ENCODE measurements around the gene RAD51B.

Gene RAD51B

GRCh38 chr14:68389943-68390342 is 570.4 kb downstream of the RAD51B start:
- no peak for TF ChIP-seq CTCF (IDR thresholded peaks at IDR 0.05; ENCODE audit: low read depth, low read length)
- no peak for DNase-seq (ENCODE audit: low read depth in 2 of 2)
- H3K4me3 ChIP-seq (replicated peaks in 1 of 2; ENCODE audit: low read depth in 2 of 2, low read length in 2 of 2) = no peak overlapping the region

DNA sequence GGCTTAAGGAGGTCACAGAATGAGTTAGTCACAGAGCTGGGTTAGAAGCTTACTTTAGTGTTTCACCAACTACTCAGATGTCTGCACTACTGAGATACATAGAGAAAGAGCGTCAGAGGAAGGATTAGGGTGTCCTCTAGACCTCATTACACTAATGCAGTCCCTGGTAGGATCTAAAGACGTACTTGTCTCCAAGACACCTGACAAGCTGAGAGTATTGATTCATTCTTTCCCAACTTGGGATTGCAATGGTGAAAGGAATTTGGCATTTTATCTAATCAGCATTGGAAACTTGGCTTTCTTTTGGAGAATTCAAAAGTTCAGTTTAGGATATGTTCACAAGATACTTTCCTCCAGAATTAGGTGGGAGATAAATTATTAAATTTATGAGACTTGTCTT is 571.2 kb downstream of the RAD51B start:
- TF ChIP-seq CTCF (IDR thresholded peaks at IDR 0.05; ENCODE audit: low read depth, low read length) = no peak
- DNase-seq (ENCODE audit: low read depth in 2 of 2) = peak in 1 of 2 donors; percentile 57
- H3K4me3 ChIP-seq (replicated peaks in 1 of 2; ENCODE audit: low read depth in 2 of 2, low read length in 2 of 2) = no peak overlapping the region

DNA sequence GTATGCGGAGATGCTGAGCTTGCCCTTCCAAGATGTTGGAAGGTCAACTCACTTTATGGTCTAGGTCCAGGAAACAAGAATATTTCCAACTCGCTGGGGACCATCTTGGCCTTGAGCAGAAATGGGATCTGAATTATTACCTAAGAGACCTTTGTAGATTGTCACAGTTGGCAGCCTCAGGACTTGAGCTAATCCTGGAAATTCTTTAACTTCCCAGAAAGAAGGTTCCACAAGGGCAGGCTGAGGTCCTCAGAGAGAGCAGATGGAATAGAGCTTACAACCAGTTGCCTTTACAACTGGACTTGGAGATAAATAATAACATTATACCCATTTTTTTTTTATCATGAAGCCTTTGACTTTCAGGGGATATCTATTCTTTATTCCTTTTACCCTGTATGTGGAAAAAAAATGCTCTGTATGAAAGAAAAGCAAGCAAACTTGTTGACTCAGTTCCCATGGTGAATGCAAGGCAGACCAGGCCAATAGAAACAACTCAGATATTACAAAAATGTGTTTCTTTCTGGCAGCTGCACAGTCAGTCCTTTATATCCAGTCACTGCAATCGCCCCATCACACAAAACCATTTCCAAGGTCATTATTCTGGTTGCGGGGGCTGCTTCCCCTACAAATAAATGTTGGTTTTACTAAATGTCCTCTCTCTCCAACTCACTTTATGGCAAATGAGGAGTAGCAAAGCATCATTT is 571.9 kb downstream of the RAD51B start:
- H3K4me3 ChIP-seq (replicated peaks in 1 of 2; ENCODE audit: low read depth in 2 of 2, low read length in 2 of 2) = no peak overlapping the region
- DNase-seq (ENCODE audit: low read depth in 2 of 2) = peak; percentile 86 to 89
- no peak for TF ChIP-seq CTCF (IDR thresholded peaks at IDR 0.05; ENCODE audit: low read depth, low read length)

- no peak for TF ChIP-seq CTCF (IDR thresholded peaks at IDR 0.05; ENCODE audit: low read depth, low read length)
- no peak overlapping the region for H3K4me3 ChIP-seq (replicated peaks in 1 of 2; ENCODE audit: low read depth in 2 of 2, low read length in 2 of 2)
- DNase-seq (ENCODE audit: low read depth in 2 of 2) = peak in 1 of 2 donors; percentile 59
These were observed 573.0 kb downstream of the RAD51B start for GRCh38 chr14:68392393-68393141.

DNA sequence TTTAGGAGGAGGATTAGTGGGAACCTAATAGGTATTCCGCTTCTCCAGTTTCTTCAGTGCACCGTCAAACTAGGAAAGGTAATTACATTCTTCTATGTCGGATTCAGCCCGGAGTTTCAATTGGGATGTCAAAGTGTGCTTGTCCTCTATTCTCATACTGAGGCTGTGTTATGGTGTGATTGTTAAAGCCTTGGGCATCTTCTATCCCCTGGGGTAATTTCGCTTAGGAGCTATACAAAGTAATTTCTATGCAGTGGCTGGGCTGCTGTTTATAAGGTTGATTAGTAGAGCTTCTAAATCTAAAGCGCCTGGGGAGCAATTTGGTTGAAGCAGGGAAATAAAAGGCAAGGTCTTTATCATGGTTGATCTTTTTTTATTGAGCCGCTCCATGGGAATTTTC is 573.7 kb downstream of the RAD51B start:
- no peak for DNase-seq (ENCODE audit: low read depth in 2 of 2)
- no peak for TF ChIP-seq CTCF (IDR thresholded peaks at IDR 0.05; ENCODE audit: low read depth, low read length)
- H3K4me3 ChIP-seq (replicated peaks in 1 of 2; ENCODE audit: low read depth in 2 of 2, low read length in 2 of 2) = no peak overlapping the region

- no peak overlapping the region for H3K4me3 ChIP-seq (replicated peaks in 1 of 2; ENCODE audit: low read depth in 2 of 2, low read length in 2 of 2)
- no peak for TF ChIP-seq CTCF (IDR thresholded peaks at IDR 0.05; ENCODE audit: low read depth, low read length)
- no peak for DNase-seq (ENCODE audit: low read depth in 2 of 2)
These were observed 574.7 kb downstream of the RAD51B start for GRCh38 chr14:68394118-68394763.

All from cardiac fibroblast (primary cell).